HEK293 (cell line): Measurements from ENCODE around the gene SLC36A1.
"Not testable (repeated sequence)": the region's sequence is repeated elsewhere in the genome, so short reads cannot be mapped to it uniquely, and the experiment has no call there.

Experiments
- CTCF ChIP-seq: fragments of 450-650 bp; formaldehyde crosslinking; IDR thresholded peaks from 2 replicates; pipeline ENCODE4 v1.5.1; 2016; ENCODE audit warnings: missing biosample characterization, missing genetic modification characterization
- HIC1 ChIP-seq: fragments of 450-650 bp; formaldehyde crosslinking; IDR thresholded peaks from 2 replicates; pipeline ENCODE4 v1.5.1; 2016; ENCODE audit warnings: missing biosample characterization, missing genetic modification characterization
- REST ChIP-seq: fragments of 450-650 bp; formaldehyde crosslinking; IDR thresholded peaks from 2 replicates; pipeline ENCODE4 v1.5.1; 2016; ENCODE audit warnings: missing biosample characterization, missing genetic modification characterization
- YY2 ChIP-seq: fragments of 450-650 bp; formaldehyde crosslinking; IDR thresholded peaks from 2 replicates; pipeline ENCODE4 v1.5.1; 2016; ENCODE audit warnings: missing biosample characterization, missing genetic modification characterization
- ZBTB26 ChIP-seq: fragments of 450-650 bp; formaldehyde crosslinking; optimal IDR thresholded peaks from 2 replicates; pipeline ENCODE3; 2016; ENCODE audit warnings: missing biosample characterization, mild to moderate bottlenecking, missing genetic modification characterization
- ZBTB7A ChIP-seq: fragments of 450-650 bp; formaldehyde crosslinking; IDR thresholded peaks from 2 replicates; pipeline ENCODE4 v1.5.1; 2016; ENCODE audit warnings: low read depth, missing biosample characterization, missing genetic modification characterization
- ZNF23 ChIP-seq: fragments of 450-650 bp; formaldehyde crosslinking; IDR thresholded peaks from 2 replicates; pipeline ENCODE4 v1.5.1; 2016; ENCODE audit warnings: missing biosample characterization, missing genetic modification characterization, borderline replicate concordance
- ZNF501 ChIP-seq: fragments of 450-650 bp; formaldehyde crosslinking; IDR thresholded peaks from 2 replicates; pipeline ENCODE4 v1.5.1; 2016; ENCODE audit warnings: missing biosample characterization, missing genetic modification characterization
- ZNF654 ChIP-seq: fragments of 450-650 bp; formaldehyde crosslinking; IDR thresholded peaks from 2 replicates; pipeline ENCODE4 v1.5.1; 2016; ENCODE audit warnings: low read depth, missing biosample characterization, missing genetic modification characterization
- ZNF660 ChIP-seq: fragments of 450-650 bp; IDR thresholded peaks from 2 replicates; pipeline ENCODE4 v1.5.1; 2018; ENCODE audit warnings: missing biosample characterization, mild to moderate bottlenecking, missing genetic modification characterization
- ZNF843 ChIP-seq: fragments of 450-650 bp; formaldehyde crosslinking; IDR thresholded peaks from 2 replicates; pipeline ENCODE4 v1.5.1; 2016; ENCODE audit warnings: missing biosample characterization, missing genetic modification characterization
- ZSCAN4 ChIP-seq: fragments of 450-650 bp; formaldehyde crosslinking; IDR thresholded peaks from 2 replicates; pipeline ENCODE4 v1.5.1; 2017; ENCODE audit warnings: missing biosample characterization, missing genetic modification characterization

- not testable (repeated sequence) for TF ChIP-seq HIC1 (tag by site-specific recombination); ZNF501 (tag by site-specific recombination); ZNF660 (tag by site-specific recombination); CTCF (tag by site-specific recombination); ZBTB7A; ZBTB26 (tag by site-specific recombination); ZNF23 (tag by site-specific recombination); YY2 (tag by site-specific recombination); REST (tag by site-specific recombination); ZSCAN4 (tag by site-specific recombination); ZNF843 (tag by site-specific recombination); ZNF654 (tag by site-specific recombination)
Observed at GRCh38 chr5:151426347-151426746, 21.1 kb upstream of the SLC36A1 start.
